ENCODE results near the gene CD101. TPM values are rescaled to one million over a fixed set of nuclear protein-coding genes. Genes with fewer than 3 reads are reported as not detected.

Gene CD101
- total and polyA plus RNA-seq, 2 experiments from 2014 or later: 1.2 to 1.3 TPM

DNA sequence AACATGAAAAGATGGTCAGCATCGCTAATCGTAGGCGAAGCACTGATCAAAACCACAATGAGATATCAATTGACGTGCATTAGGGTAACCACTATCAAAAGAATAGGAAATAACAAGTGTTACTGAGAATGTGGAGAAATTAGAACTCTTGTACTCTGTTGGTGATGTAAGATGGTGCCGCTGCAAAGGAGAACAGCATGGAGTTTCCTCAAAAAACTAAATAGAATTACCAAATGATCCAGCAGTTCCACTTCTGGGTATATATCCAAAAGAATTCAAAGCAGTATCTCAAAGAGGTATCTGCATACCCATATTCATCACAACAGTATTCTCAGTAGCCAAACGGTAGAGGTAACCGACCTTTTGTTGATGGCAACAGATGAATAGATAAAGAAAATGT lies 8.3 kb upstream of the CD101 start (continued):
- TF ChIP-seq, protein P1, sequence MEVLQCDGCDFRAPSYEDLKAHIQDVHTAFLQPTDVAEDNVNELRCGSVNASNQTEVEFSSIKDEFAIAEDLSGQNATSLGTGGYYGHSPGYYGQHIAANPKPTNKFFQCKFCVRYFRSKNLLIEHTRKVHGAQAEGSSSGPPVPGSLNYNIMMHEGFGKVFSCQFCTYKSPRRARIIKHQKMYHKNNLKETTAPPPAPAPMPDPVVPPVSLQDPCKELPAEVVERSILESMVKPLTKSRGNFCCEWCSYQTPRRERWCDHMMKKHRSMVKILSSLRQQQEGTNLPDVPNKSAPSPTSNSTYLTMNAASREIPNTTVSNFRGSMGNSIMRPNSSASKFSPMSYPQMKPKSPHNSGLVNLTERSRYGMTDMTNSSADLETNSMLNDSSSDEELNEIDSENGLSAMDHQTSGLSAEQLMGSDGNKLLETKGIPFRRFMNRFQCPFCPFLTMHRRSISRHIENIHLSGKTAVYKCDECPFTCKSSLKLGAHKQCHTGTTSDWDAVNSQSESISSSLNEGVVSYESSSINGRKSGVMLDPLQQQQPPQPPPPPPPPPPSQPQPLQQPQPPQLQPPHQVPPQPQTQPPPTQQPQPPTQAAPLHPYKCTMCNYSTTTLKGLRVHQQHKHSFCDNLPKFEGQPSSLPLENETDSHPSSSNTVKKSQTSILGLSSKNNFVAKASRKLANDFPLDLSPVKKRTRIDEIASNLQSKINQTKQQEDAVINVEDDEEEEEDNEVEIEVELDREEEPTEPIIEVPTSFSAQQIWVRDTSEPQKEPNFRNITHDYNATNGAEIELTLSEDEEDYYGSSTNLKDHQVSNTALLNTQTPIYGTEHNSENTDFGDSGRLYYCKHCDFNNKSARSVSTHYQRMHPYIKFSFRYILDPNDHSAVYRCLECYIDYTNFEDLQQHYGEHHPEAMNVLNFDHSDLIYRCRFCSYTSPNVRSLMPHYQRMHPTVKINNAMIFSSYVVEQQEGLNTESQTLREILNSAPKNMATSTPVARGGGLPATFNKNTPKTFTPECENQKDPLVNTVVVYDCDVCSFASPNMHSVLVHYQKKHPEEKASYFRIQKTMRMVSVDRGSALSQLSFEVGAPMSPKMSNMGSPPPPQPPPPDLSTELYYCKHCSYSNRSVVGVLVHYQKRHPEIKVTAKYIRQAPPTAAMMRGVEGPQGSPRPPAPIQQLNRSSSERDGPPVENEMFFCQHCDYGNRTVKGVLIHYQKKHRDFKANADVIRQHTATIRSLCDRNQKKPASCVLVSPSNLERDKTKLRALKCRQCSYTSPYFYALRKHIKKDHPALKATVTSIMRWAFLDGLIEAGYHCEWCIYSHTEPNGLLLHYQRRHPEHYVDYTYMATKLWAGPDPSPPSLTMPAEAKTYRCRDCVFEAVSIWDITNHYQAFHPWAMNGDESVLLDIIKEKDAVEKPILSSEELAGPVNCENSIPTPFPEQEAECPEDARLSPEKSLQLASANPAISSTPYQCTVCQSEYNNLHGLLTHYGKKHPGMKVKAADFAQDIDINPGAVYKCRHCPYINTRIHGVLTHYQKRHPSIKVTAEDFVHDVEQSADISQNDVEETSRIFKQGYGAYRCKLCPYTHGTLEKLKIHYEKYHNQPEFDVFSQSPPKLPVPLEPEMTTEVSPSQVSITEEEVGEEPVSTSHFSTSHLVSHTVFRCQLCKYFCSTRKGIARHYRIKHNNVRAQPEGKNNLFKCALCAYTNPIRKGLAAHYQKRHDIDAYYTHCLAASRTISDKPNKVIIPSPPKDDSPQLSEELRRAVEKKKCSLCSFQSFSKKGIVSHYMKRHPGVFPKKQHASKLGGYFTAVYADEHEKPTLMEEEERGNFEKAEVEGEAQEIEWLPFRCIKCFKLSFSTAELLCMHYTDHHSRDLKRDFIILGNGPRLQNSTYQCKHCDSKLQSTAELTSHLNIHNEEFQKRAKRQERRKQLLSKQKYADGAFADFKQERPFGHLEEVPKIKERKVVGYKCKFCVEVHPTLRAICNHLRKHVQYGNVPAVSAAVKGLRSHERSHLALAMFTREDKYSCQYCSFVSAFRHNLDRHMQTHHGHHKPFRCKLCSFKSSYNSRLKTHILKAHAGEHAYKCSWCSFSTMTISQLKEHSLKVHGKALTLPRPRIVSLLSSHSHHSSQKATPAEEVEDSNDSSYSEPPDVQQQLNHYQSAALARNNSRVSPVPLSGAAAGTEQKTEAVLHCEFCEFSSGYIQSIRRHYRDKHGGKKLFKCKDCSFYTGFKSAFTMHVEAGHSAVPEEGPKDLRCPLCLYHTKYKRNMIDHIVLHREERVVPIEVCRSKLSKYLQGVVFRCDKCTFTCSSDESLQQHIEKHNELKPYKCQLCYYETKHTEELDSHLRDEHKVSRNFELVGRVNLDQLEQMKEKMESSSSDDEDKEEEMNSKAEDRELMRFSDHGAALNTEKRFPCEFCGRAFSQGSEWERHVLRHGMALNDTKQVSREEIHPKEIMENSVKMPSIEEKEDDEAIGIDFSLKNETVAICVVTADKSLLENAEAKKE (CRISPR knock-in tag; IDR thresholded peaks at IDR 0.05): no peak
- TF ChIP-seq NANOG (IDR thresholded peaks at IDR 0.05; ENCODE audit: borderline replicate concordance) (no peak), ZNF331 (CRISPR knock-in tag; IDR thresholded peaks at IDR 0.05; ENCODE audit: low read depth) (no peak), EZH2phosphoT487 (IDR thresholded peaks at IDR 0.05; ENCODE audit: unreplicated experiment) (no peak), EZH2 (IDR thresholded peaks at IDR 0.05; ENCODE audit: low read depth, unreplicated experiment) (no peak), CREB1 (CRISPR knock-in tag; IDR thresholded peaks at IDR 0.05; ENCODE audit: low read depth) (no peak), STAT1 (IDR thresholded peaks at IDR 0.05; ENCODE audit: unreplicated experiment) (no peak), JUNB (IDR thresholded peaks at IDR 0.05; ENCODE audit: unreplicated experiment) (no peak)
- TF ChIP-seq, protein P2, sequence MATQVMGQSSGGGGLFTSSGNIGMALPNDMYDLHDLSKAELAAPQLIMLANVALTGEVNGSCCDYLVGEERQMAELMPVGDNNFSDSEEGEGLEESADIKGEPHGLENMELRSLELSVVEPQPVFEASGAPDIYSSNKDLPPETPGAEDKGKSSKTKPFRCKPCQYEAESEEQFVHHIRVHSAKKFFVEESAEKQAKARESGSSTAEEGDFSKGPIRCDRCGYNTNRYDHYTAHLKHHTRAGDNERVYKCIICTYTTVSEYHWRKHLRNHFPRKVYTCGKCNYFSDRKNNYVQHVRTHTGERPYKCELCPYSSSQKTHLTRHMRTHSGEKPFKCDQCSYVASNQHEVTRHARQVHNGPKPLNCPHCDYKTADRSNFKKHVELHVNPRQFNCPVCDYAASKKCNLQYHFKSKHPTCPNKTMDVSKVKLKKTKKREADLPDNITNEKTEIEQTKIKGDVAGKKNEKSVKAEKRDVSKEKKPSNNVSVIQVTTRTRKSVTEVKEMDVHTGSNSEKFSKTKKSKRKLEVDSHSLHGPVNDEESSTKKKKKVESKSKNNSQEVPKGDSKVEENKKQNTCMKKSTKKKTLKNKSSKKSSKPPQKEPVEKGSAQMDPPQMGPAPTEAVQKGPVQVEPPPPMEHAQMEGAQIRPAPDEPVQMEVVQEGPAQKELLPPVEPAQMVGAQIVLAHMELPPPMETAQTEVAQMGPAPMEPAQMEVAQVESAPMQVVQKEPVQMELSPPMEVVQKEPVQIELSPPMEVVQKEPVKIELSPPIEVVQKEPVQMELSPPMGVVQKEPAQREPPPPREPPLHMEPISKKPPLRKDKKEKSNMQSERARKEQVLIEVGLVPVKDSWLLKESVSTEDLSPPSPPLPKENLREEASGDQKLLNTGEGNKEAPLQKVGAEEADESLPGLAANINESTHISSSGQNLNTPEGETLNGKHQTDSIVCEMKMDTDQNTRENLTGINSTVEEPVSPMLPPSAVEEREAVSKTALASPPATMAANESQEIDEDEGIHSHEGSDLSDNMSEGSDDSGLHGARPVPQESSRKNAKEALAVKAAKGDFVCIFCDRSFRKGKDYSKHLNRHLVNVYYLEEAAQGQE (IDR thresholded peaks at IDR 0.05; ENCODE audit: unreplicated experiment): no peak
- TF ChIP-seq, protein P3, sequence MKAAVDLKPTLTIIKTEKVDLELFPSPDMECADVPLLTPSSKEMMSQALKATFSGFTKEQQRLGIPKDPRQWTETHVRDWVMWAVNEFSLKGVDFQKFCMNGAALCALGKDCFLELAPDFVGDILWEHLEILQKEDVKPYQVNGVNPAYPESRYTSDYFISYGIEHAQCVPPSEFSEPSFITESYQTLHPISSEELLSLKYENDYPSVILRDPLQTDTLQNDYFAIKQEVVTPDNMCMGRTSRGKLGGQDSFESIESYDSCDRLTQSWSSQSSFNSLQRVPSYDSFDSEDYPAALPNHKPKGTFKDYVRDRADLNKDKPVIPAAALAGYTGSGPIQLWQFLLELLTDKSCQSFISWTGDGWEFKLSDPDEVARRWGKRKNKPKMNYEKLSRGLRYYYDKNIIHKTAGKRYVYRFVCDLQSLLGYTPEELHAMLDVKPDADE (IDR thresholded peaks at IDR 0.05): no peak
- TF ChIP-seq, protein P4, sequence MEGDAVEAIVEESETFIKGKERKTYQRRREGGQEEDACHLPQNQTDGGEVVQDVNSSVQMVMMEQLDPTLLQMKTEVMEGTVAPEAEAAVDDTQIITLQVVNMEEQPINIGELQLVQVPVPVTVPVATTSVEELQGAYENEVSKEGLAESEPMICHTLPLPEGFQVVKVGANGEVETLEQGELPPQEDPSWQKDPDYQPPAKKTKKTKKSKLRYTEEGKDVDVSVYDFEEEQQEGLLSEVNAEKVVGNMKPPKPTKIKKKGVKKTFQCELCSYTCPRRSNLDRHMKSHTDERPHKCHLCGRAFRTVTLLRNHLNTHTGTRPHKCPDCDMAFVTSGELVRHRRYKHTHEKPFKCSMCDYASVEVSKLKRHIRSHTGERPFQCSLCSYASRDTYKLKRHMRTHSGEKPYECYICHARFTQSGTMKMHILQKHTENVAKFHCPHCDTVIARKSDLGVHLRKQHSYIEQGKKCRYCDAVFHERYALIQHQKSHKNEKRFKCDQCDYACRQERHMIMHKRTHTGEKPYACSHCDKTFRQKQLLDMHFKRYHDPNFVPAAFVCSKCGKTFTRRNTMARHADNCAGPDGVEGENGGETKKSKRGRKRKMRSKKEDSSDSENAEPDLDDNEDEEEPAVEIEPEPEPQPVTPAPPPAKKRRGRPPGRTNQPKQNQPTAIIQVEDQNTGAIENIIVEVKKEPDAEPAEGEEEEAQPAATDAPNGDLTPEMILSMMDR (conservative IDR thresholded peaks at IDR 0.05; ENCODE audit: low read depth in 2 of 2): no peak

Data from GM23338 (cell line).